Measurements from ENCODE around the gene STUB1. TPM values are rescaled to one million over a fixed set of nuclear protein-coding genes. Genes with fewer than 3 reads are reported as not detected.

STUB1 gene
- total RNA-seq, 4 donors from 2014 or later, result 116 to 143 (median 125) TPM

GRCh38 chr16:709566-710499 lies 29.6 kb downstream of the STUB1 start:
- TF ChIP-seq POLR2AphosphoS5 (IDR thresholded peaks at IDR 0.05) (no peak), EP300 (IDR thresholded peaks at IDR 0.05) (no peak), POLR2A (IDR thresholded peaks at IDR 0.05) (no peak)
- TF ChIP-seq, protein P1, sequence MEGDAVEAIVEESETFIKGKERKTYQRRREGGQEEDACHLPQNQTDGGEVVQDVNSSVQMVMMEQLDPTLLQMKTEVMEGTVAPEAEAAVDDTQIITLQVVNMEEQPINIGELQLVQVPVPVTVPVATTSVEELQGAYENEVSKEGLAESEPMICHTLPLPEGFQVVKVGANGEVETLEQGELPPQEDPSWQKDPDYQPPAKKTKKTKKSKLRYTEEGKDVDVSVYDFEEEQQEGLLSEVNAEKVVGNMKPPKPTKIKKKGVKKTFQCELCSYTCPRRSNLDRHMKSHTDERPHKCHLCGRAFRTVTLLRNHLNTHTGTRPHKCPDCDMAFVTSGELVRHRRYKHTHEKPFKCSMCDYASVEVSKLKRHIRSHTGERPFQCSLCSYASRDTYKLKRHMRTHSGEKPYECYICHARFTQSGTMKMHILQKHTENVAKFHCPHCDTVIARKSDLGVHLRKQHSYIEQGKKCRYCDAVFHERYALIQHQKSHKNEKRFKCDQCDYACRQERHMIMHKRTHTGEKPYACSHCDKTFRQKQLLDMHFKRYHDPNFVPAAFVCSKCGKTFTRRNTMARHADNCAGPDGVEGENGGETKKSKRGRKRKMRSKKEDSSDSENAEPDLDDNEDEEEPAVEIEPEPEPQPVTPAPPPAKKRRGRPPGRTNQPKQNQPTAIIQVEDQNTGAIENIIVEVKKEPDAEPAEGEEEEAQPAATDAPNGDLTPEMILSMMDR (IDR thresholded peaks at IDR 0.05), result no peak
- no peak for DNase-seq (ENCODE audit: low spot score in 2 of 2)
- Histone ChIP-seq H3K4me1 (peaks cover 34% of the 10 kb centered on the region), H3K4me3 (no peak overlapping the region), H3K36me3 (no peaks in the 10 kb centered on the region), H3K27me3 (peaks cover 80% of the 10 kb centered on the region), H3K27ac (no peak overlapping the region), H3K9me3 (no peaks in the 10 kb centered on the region)
- 32% methylated on average over 15 of the region's 30 CpGs for WGBS

GRCh38 chr16:710500-711075 lies 30.4 kb downstream of the STUB1 start:
- no peak for DNase-seq (ENCODE audit: low spot score in 2 of 2)
- H3K9me3 ChIP-seq, result no peaks in the 10 kb centered on the region
- H3K4me1 ChIP-seq, result peaks cover 31% of the 10 kb centered on the region
- WGBS, result 38% methylated on average over 4 of the region's 21 CpGs
- H3K27ac ChIP-seq, result no peak overlapping the region
- no peaks in the 10 kb centered on the region for H3K36me3 ChIP-seq
- peaks cover 77% of the 10 kb centered on the region for H3K27me3 ChIP-seq
- TF ChIP-seq EP300 (IDR thresholded peaks at IDR 0.05) (no peak), POLR2A (IDR thresholded peaks at IDR 0.05) (no peak), POLR2AphosphoS5 (IDR thresholded peaks at IDR 0.05) (no peak)
- TF ChIP-seq, protein P1 (IDR thresholded peaks at IDR 0.05), result no peak
- H3K4me3 ChIP-seq, result no peak overlapping the region

GRCh38 chr16:711084-711483 lies 30.9 kb downstream of the STUB1 start:
- 74% methylated on average over 6 of the region's 12 CpGs for WGBS
- Histone ChIP-seq H3K4me1 (peaks cover 33% of the 10 kb centered on the region), H3K27ac (no peak overlapping the region), H3K36me3 (no peaks in the 10 kb centered on the region), H3K9me3 (no peaks in the 10 kb centered on the region), H3K27me3 (peaks cover 79% of the 10 kb centered on the region), H3K4me3 (no peak overlapping the region)
- TF ChIP-seq, protein P1 (IDR thresholded peaks at IDR 0.05), result no peak
- TF ChIP-seq POLR2AphosphoS5 (IDR thresholded peaks at IDR 0.05) (no peak), EP300 (IDR thresholded peaks at IDR 0.05) (no peak), POLR2A (IDR thresholded peaks at IDR 0.05) (no peak)
- no peak for DNase-seq (ENCODE audit: low spot score in 2 of 2)

- Histone ChIP-seq H3K4me3 (no peak overlapping the region), H3K9me3 (no peaks in the 10 kb centered on the region), H3K27me3 (peaks cover 79% of the 10 kb centered on the region), H3K36me3 (no peaks in the 10 kb centered on the region), H3K4me1 (peaks cover 33% of the 10 kb centered on the region), H3K27ac (no peak overlapping the region)
- no peak for DNase-seq (ENCODE audit: low spot score in 2 of 2)
- 9% methylated on average over 16 of the region's 25 CpGs for WGBS
- no peak for TF ChIP-seq EP300 (IDR thresholded peaks at IDR 0.05)
- TF ChIP-seq, protein P1 (IDR thresholded peaks at IDR 0.05), result peak; percentile 85 to 93
Observed at GRCh38 chr16:711548-712320, 31.5 kb downstream of the STUB1 start.
